ENCODE measurements around the gene PCDHGB1. TPM values are rescaled to one million over a fixed set of nuclear protein-coding genes. Genes with fewer than 3 reads are reported as not detected.
"Not testable (repeated sequence)": the region's sequence is repeated elsewhere in the genome, so short reads cannot be mapped to it uniquely, and the experiment has no call there.

PCDHGB1 gene
- total RNA-seq, 1 experiment from 2014 or later = 2.0 TPM

DNA sequence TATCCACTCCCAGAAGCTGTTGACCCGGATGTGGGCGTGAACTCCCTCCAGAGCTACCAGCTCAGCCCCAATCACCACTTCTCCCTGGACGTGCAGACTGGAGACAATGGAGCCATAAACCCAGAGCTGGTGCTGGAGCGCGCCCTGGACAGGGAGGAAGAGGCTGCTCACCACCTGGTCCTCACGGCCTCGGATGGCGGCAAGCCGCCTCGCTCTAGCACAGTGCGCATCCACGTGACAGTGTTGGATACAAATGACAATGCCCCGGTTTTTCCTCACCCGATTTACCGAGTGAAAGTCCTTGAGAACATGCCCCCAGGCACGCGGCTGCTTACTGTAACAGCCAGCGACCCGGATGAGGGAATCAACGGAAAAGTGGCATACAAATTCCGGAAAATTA, 43.4 kb downstream of the PCDHGB1 start:
- ATAC-seq = no peak
- no TSS peak for BruUV-seq (replicated peaks)
- H3K27me3 ChIP-seq (ENCODE audit: control insufficient read depth, insufficient read depth, low read length) = no peaks in the 10 kb centered on the region; the same call in 1 of the 2 replicates
- ChIA-PET POLR2A (no interaction called here), CTCF (no interaction called here)
- intact Hi-C loops (cut with micrococcal nuclease; ENCODE audit: unreplicated experiment) (no loop called here), in situ Hi-C loops (cut with HindIII; ENCODE audit: low pct_unique_long_range_greater_than_20kb, low sequenced_read_pairs) (no loop called here)
- no peak for DNase-seq (ENCODE audit: low read depth, low spot score)
- H3K36me3 ChIP-seq (ENCODE audit: control insufficient read depth, insufficient read depth, low read length) = no peaks in the 10 kb centered on the region
- H3K27ac ChIP-seq (ENCODE audit: low read length) = no peak overlapping the region
- no peaks in the 10 kb centered on the region; the same call in 1 of the 2 replicates for H3K9me3 ChIP-seq (ENCODE audit: control insufficient read depth, insufficient read depth, low read depth, low read length)
- H3K4me1 ChIP-seq (ENCODE audit: control insufficient read depth, insufficient read depth, low read length) = no peaks in the 10 kb centered on the region
- no peak overlapping the region for H3K4me3 ChIP-seq (ENCODE audit: low read depth in 2 of 2, low read length in 2 of 2)
- TF ChIP-seq, protein P1, sequence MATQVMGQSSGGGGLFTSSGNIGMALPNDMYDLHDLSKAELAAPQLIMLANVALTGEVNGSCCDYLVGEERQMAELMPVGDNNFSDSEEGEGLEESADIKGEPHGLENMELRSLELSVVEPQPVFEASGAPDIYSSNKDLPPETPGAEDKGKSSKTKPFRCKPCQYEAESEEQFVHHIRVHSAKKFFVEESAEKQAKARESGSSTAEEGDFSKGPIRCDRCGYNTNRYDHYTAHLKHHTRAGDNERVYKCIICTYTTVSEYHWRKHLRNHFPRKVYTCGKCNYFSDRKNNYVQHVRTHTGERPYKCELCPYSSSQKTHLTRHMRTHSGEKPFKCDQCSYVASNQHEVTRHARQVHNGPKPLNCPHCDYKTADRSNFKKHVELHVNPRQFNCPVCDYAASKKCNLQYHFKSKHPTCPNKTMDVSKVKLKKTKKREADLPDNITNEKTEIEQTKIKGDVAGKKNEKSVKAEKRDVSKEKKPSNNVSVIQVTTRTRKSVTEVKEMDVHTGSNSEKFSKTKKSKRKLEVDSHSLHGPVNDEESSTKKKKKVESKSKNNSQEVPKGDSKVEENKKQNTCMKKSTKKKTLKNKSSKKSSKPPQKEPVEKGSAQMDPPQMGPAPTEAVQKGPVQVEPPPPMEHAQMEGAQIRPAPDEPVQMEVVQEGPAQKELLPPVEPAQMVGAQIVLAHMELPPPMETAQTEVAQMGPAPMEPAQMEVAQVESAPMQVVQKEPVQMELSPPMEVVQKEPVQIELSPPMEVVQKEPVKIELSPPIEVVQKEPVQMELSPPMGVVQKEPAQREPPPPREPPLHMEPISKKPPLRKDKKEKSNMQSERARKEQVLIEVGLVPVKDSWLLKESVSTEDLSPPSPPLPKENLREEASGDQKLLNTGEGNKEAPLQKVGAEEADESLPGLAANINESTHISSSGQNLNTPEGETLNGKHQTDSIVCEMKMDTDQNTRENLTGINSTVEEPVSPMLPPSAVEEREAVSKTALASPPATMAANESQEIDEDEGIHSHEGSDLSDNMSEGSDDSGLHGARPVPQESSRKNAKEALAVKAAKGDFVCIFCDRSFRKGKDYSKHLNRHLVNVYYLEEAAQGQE (IDR thresholded peaks at IDR 0.05; ENCODE audit: insufficient read depth in 1 of 2, low read depth in 2 of 2, low read length in 1 of 2) = no peak
- TF ChIP-seq POLR2AphosphoS5 (IDR thresholded peaks at IDR 0.05; ENCODE audit: low read depth, low read length) (no peak), TCF7L2 (IDR thresholded peaks at IDR 0.05; ENCODE audit: low read depth, low read length) (no peak), CTCF (IDR thresholded peaks at IDR 0.05) (no peak), SIN3A (IDR thresholded peaks at IDR 0.05; ENCODE audit: borderline replicate concordance, insufficient read depth, low read depth, low read length) (no peak)

DNA sequence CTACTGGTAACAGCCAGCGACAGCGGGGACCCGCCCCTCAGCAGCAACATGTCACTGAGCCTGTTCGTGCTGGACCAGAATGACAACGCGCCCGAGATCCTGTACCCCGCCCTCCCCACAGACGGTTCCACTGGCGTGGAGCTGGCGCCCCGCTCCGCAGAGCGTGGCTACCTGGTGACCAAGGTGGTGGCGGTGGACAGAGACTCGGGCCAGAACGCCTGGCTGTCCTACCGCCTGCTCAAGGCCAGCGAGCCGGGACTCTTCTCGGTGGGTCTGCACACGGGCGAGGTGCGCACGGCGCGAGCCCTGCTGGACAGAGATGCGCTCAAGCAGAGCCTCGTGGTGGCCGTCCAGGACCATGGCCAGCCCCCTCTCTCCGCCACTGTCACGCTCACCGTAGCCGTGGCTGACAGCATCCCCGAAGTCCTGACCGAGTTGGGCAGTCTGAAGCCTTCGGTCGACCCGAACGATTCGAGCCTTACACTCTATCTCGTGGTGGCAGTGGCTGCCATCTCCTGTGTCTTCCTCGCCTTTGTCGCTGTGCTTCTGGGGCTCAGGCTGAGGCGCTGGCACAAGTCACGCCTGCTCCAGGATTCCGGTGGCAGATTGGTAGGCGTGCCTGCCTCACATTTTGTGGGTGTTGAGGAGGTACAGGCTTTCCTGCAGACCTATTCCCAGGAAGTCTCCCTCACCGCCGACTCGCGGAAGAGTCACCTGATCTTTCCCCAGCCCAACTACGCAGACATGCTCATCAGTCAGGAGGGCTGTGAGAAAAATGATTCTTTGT, 44.7 kb downstream of the PCDHGB1 start:
- H3K27ac ChIP-seq (ENCODE audit: low read length); H3K4me3 ChIP-seq (ENCODE audit: low read depth in 2 of 2, low read length in 2 of 2); DNase-seq (ENCODE audit: low read depth, low spot score); H3K9me3 ChIP-seq (ENCODE audit: control insufficient read depth, insufficient read depth, low read depth, low read length); in situ Hi-C loops (cut with HindIII; ENCODE audit: low pct_unique_long_range_greater_than_20kb, low sequenced_read_pairs); H3K4me1 ChIP-seq (ENCODE audit: control insufficient read depth, insufficient read depth, low read length); BruUV-seq (replicated peaks); CTCF ChIA-PET; ATAC-seq; intact Hi-C loops (cut with micrococcal nuclease; ENCODE audit: unreplicated experiment); POLR2A ChIA-PET; H3K36me3 ChIP-seq (ENCODE audit: control insufficient read depth, insufficient read depth, low read length); H3K27me3 ChIP-seq (ENCODE audit: control insufficient read depth, insufficient read depth, low read length): not testable (repeated sequence)
